GOT3 (cell line): Measurements from ENCODE around the gene TIFAB.

Experiments
- DNase-seq: peaks from one replicate; lab custom pipeline; 2025; ENCODE audit warnings: mixed read lengths; lab: John Stamatoyannopoulos, UW

Gene TIFAB

DNA sequence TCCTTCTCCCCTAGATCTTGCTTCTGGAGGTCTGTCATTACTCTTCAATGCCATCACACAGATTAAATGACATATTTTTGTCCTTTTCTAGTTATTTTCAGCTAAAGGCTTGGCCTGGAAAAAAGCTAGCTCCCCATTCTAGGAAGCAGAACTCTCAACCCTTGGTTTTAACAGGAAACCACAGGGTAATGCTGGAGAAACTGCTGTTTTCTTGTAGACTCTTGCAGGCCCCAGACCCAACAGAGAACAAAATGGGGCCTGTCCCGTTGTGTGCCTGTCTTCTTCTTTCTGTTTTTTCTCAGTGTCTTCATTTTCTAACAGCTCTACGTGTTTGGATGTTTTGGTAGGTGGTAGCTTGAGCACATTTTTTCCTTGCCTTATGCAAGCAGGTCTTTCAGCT, 26.5 kb downstream of the TIFAB start:
- DNase-seq, result no peak

DNA sequence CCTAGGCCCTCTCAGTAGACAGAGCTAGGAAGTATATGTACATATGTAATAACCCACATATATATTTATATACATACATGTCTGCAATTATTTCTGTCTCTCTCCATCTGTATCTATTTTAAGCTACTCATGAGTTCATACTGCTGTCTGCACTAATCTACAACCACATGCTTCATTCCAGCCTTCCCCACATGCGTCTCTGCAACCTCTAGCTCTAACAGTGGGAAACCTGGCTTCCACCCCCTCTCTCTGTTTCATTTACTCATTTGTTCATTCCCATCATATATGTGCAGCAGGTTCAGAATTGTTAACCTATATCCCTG, 28.3 kb downstream of the TIFAB start:
- no peak for DNase-seq

DNA sequence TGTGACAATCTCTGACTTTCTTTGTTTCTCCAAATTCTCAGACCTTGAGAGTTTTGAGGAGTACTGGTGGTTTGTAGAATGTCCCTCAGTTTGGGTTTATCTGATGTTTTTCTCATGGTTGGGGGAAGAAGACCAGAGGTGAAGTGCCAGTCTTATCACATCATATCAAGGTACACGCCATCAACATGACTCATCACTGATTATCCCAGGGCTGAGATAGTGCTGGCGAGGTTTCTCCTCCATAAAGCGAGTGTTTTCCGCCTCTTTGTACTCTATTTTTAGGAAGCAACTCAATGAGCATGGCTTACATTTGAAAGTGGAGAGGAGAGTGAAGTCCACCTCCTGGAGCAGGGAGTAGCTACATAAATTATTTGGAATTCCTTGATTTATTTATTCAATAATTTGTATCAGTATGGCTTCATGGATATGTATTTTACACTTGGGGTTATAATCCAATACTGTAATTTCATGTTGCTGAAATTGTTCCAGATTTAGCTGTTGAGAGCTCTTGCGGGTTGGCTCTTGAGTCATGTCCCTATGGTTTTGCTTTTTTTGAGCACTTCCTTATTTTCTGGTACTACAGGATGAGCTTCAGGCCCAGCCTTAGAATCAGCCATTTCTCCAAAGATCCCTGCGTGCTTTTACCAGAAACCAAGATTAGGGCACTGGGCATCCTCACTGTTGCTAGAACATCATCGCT, 28.9 kb downstream of the TIFAB start:
- DNase-seq, result no peak

DNA sequence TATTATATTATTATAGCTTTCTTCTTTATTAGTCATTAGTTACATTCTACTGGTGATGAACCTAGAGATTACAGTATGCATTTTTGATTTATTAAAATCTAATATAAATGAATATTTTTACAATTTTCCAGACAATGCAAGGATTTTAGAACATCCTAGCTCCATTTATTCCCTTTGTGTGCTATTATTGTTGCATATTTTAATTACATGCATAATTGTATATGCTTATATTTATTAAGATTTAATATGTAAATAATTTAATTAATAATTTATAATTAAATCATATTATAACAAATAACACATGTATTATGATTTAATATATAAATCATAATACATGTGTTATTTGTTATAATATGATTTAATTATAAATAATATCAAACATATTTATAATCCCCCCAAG, 29.7 kb downstream of the TIFAB start:
- no peak for DNase-seq

DNA sequence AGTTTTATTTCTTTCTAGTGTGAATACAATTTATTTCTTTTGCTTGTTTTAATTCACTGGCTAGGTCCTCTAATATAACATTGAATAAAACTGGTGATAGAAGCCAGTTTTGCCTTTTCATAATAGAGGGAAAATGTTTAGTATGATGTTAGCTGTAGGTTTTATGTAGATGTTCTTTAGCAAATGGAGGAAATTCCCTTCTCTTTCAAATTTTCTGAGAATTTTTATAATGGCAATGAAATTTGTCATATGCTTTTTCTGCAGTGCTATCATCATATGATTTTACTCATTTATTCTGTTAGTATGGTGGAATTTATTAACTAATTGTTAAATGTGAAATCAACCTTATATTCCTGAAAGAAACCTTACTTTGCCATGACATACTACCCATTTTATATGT, 35.1 kb downstream of the TIFAB start:
- no peak for DNase-seq

DNA sequence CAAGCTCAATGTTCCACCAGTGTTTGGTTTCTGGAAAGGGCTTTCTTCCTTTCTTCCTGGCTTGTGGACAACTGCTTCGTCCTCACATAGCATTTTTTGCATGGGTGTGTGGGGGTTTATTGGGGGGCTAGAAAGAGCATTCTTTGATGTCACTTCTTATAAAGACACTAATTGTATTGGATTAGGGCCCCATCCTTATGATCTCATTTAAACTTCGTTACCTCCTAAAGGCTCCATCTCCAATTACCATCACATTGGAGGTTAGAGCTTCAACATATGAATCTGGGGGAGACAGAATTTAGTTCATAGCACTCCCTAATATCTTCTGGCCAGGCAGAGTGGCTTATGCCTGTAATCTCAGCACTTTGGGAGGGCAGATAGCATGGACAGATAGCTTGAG, 47.1 kb downstream of the TIFAB start:
- DNase-seq, result no peak

DNA sequence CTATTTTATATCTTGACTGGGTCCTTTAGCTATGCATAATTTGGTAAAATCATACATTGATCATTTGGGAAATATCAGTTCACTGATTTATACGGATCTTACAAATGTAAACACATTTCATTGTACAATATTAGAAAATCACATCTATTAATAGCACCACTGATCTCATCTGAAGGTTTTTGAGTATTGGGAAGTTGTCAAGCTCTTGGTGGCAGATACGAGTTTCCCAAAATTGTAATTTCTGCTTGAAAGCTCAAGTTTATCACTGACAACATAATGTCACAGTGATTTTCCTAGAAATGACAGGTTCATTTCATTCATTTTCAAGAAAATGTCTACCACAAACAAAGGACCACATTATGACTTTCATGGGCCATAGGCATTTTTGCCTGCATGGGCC, 50.1 kb downstream of the TIFAB start:
- no peak for DNase-seq

DNA sequence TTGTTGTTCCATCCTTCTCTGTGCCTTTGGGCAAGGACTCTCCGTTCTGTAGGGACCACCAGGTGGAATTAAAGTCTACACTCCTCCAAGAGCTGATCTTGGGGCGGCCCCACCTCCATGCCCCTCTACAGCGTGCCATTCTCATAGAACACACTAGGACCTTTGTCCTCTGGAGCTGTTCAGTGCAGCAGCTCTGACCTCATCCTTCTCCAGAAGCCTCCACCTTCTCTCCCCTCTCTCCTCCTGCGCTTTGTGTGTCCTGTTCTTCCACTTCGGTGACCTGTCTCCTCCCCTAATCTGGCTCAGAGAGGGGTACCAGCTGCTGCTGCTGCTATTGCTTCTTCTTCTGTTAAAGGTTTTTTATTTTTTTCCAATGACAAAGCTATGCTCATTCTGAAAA, 51.3 kb downstream of the TIFAB start:
- no peak for DNase-seq

DNA sequence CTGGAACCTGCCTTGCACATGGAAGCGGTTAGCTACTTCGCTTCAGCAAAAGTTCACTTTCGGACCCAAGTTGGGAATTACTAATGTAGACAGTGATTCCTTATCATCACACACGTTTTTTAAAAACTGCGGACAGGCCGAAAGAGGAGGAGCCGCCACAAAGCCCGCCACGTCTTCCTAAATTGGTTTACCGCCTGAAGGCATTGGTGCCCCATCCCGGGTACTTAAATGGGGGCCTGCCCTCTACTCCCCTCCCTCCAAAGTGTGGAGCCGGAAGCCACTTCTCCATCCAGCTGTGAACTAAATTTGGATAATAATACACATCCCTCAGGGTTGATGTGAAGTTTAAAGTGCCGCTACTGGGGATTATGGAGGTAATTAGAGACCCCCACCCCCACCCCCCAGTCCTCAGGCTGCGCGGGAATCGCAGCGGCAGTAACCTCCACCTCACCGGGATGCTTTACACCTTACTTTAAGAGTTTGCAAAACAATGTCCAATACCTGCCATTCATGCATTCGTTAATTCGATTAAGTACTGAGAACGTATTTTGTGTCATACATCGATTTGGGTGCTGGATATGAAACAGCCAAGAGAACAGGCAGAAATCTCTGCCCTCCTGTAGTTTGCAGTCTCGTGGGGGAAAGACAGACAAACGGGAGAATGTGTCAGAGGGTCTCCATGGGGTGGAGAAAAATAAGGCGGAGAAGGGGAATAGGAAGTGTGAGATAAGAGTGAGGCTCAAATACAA, 52.2 kb downstream of the TIFAB start:
- DNase-seq, result no peak

DNA sequence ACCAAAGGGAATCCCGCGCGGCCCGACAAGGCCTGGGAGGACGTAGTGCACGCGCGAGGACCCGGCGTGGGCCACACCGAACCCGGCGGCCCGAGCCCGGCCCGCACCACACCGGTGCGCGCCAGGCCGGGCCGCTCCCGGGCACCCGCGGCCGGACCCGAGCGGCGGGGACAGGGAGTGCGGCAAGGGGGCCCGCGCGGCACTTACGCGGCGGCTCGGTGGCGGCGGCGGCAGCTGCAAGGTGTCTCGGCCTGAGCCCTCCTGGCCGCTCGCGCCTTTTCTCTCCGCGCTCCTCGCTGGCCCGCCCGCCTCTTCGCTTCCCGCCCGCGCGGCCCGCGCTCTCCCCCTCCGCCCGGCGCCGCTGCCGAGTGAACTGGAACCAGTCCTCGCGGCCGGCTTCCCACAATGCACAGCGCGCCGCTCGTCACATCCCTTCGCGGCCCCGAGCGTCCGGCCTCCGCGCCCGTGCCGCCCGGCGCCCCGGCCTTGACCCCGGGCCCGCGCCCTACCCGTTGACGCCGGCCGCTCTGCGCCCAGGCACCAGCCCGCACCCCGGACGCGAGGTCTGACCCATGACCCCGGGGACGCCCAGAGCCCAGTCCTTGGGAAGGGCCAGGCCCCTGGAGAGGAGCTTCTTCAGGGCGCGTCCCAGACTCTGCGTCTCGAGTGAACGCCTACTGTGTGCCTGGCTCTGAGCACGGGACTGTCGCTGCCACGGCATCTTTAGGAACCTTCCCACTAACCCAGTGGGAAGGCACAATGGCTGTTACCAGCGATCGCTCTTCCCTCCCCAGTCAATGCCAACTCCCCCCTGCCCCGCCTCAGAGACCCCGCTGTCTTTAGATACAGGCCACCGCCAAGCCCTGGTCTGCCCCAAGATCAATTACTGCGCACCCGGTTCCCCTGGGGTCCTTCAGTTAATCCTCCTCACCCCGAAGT, 53.0 kb downstream of the TIFAB start, which contains the start of gene MACROH2A1:
Gene MACROH2A1, minus strand, starts transcription at position 377 of the 939 bp plus-strand sequence. CDS start 10,138 bp downstream, outside the sequence.
- peak; percentile 59 for DNase-seq

DNA sequence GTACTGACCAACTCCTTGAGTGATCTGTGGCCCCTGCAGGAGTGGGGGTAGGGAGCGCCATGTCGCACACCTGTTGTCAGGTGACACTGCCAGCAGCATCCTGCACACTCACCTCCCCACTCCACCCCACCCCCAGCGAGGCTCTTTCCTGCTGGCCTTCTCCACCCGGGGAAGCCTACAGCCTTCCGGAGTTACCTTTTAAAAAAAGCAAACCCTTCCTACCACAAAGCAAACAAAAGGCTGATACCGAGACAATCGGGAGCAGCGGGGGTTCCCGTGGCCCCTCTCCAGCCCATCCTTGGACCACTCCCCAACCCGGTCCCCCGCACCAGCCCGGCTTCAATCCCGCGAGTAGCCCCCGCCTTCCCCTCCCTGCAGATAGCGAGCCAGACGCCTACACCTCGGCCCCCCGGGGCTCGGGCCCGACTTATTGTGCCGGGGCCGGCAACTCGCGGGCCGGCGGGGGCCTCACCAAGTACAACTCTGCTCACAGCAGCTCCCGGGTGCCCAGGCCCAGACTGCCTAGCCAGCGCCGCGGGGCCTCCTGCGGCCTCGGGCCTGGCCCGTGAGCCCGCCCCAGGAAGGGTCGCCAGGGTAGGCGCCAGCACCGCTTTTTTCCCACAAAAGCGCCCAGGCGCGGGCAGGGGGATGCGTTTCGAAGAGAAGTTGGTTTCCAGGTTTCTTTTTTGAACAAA, 53.8 kb downstream of the TIFAB start:
- no peak for DNase-seq
